HepG2 (cell line): ENCODE data around the gene RASGRF1. TPM values are rescaled to one million over a fixed set of nuclear protein-coding genes. Genes with fewer than 3 reads are reported as not detected.

Experiments
- ATAC-seq: fragments of 200-7000 bp; cut with Tn5 transposase; 3 replicates; pipeline ENCODE4 v1.9.1; 2020; ENCODE audit warnings: mild to moderate bottlenecking, moderate library complexity
- BruUV-seq: library from RNA; stranded (reverse); fragments of 400-500 nt; replicated peaks from 2 replicates; lab custom pipeline; 2021; lab: Mats Ljungman, UMichigan
- CTCF ChIA-PET: fragments of 300-600 bp; formaldehyde crosslinking; extraction: SDS; loops from one replicate; lab custom pipeline; 2021; ENCODE audit warnings: low total read pairs, inconsistent platforms, low intra/inter-chr PET ratio; lab: Yijun Ruan, JAX
- POLR2A ChIA-PET: fragments of 350-600 bp; sonication (Branson Sonifier 250); formaldehyde crosslinking; loops from one replicate; lab custom pipeline; 2020; ENCODE audit warnings: antibody characterized with exemption, inconsistent platforms; lab: Yijun Ruan, JAX
- DNase-seq: peaks from one replicate; pipeline ENCODE4 v3.0.0-alpha.2; 2015; ENCODE audit warnings: low spot score
- FAIRE-seq: peaks from 3 replicates; lab custom pipeline; 2011; peaks lifted over from hg19 to GRCh38; lab: Jason Lieb, UNC
- H2AFZ ChIP-seq: one replicate; pipeline ENCODE4 v1.6.1; 2011; ENCODE audit warnings: low read length, inconsistent platforms
- H3K27ac ChIP-seq: fragments of 300-600 bp; 3 replicates; pipeline ENCODE4 v1.8.0; 2011; ENCODE audit warnings: mixed run types, mild to moderate bottlenecking, mixed read lengths, low read length, inconsistent platforms; ENCODE audit not compliant: insufficient read depth; ENCODE audit errors: extremely low read length
- H3K27me3 ChIP-seq, 2 experiments: fragments of 200-600 bp in 1 of 2; 2 replicates in 1 of 2; 3 replicates in 1 of 2; pipeline versions ENCODE4 v1.6.0 to v1.8.0; 2011; ENCODE audit warnings: low read length in 2 of 2, mild to moderate bottlenecking in 2 of 2, moderate library complexity in 2 of 2, inconsistent platforms in 1 of 2; ENCODE audit not compliant: insufficient read depth in 2 of 2, control insufficient read depth in 1 of 2
- H3K36me3 ChIP-seq, 2 experiments: fragments of 200-600 bp in 1 of 2; replicated peaks in 1 of 2; 2 replicates in 1 of 2; 3 replicates in 1 of 2; pipeline versions ENCODE4 v1.5.1 to v1.8.0; 2011; ENCODE audit warnings: low read length in 2 of 2, inconsistent platforms in 1 of 2; ENCODE audit not compliant: insufficient read depth in 2 of 2, control insufficient read depth in 1 of 2
- H3K4me1 ChIP-seq: 2 replicates; pipeline ENCODE4 v1.5.1; 2012; ENCODE audit warnings: low read length, inconsistent platforms; ENCODE audit not compliant: insufficient read depth
- H3K4me2 ChIP-seq: 2 replicates; pipeline ENCODE4 v1.6.0; 2011; ENCODE audit warnings: low read depth, low read length, inconsistent platforms
- H3K4me3 ChIP-seq, 3 experiments: fragments of 200-600 bp in 1 of 3; sonication (generic), shearing (Covaris generic) in 1 of 3; replicated peaks in 1 of 3; 2 replicates each; pipeline ENCODE4 v1.5.1; 2011 to 2016; ENCODE audit warnings: low read length in 3 of 3, inconsistent platforms in 2 of 3, low read depth in 2 of 3, mild to moderate bottlenecking in 2 of 3, control low read depth in 1 of 3, mixed read lengths in 1 of 3; ENCODE audit not compliant: insufficient read depth in 1 of 3
- H3K79me2 ChIP-seq: one replicate; pipeline ENCODE4 v1.6.1; 2011; ENCODE audit warnings: low read length, inconsistent platforms; ENCODE audit not compliant: insufficient read depth
- H3K9ac ChIP-seq: 2 replicates; pipeline ENCODE4 v1.6.0; 2011; ENCODE audit warnings: mild to moderate bottlenecking, low read depth, low read length, inconsistent platforms; ENCODE audit not compliant: insufficient read depth
- H3K9me3 ChIP-seq: 2 replicates; pipeline ENCODE4 v1.5.1; 2012; ENCODE audit warnings: mild to moderate bottlenecking, low read length
- H4K20me1 ChIP-seq: 2 replicates; pipeline ENCODE4 v1.6.0; 2011; ENCODE audit warnings: inconsistent platforms, mild to moderate bottlenecking, low read length, moderate library complexity; ENCODE audit not compliant: insufficient read depth
- CEBPB ChIP-seq: IDR thresholded peaks from 2 replicates; pipeline ENCODE4 v1.6.1; 2011; ENCODE audit warnings: low read depth, low read length, improper control_type of control experiment, borderline replicate concordance
- IKZF1 ChIP-seq: fragments of 450-650 bp; IDR thresholded peaks from 2 replicates; pipeline ENCODE4 v1.7.1; 2016
- KDM4B ChIP-seq: sonication (generic); formaldehyde crosslinking; IDR thresholded peaks from 2 replicates; pipeline ENCODE4 v1.4.0; 2020; ENCODE audit warnings: missing genetic modification reagents
- SSRP1 ChIP-seq: IDR thresholded peaks from 2 replicates; pipeline ENCODE4 v1.6.1; 2016; ENCODE audit warnings: control low read depth
- ZNF138 ChIP-seq: sonication (generic); formaldehyde crosslinking; IDR thresholded peaks from 2 replicates; pipeline ENCODE4 v1.5.0; 2020; ENCODE audit warnings: mild to moderate bottlenecking, low read depth, missing genetic modification reagents
- ZNF337 ChIP-seq: sonication (generic); formaldehyde crosslinking; IDR thresholded peaks from 2 replicates; pipeline ENCODE4 v1.5.1; 2020; ENCODE audit warnings: missing genetic modification reagents, low read depth, mild to moderate bottlenecking, borderline replicate concordance
- ZNF33A ChIP-seq: sonication (generic); formaldehyde crosslinking; IDR thresholded peaks from 2 replicates; pipeline ENCODE4 v1.5.1; 2020; ENCODE audit warnings: missing genetic modification reagents, mild to moderate bottlenecking, moderate library complexity, borderline replicate concordance
- ZNF574 ChIP-seq: sonication (generic); formaldehyde crosslinking; IDR thresholded peaks from 2 replicates; pipeline ENCODE4 v1.4.0; 2020; ENCODE audit warnings: missing genetic modification reagents
- ZNF615 ChIP-seq: sonication (generic); formaldehyde crosslinking; IDR thresholded peaks from 2 replicates; pipeline ENCODE4 v1.5.0; 2020; ENCODE audit warnings: mild to moderate bottlenecking, missing genetic modification reagents, borderline replicate concordance
- WGBS: methylation state at CpG from one replicate; pipeline ENCODE4 v1.1.6; 2017; ENCODE audit warnings: low lambda C conversion rate; 5-methylcytosine and 5-hydroxymethylcytosine counted together
- in situ Hi-C: cut with HindIII; loops from 2 replicates; pipeline ENCODE4 v1.10.0; 2017; ENCODE audit warnings: low pct_unique_long_range_greater_than_20kb; ENCODE audit not compliant: extremely low pct_ligation_motif_present
- intact Hi-C: fragments of 100-400 bp; cut with micrococcal nuclease; formaldehyde crosslinking; loops from one replicate; pipeline ENCODE4 v1.10.0; 2022; ENCODE audit not compliant: unreplicated experiment
- polyA plus RNA-seq, 8 experiments: library from polyadenylated mRNA; depleted of rRNA in 3 of 8; stranded (reverse) in 7 of 8; unstranded in 1 of 8; fragments of >200 nt; fragmentation: Illumina TruSeq in 4 of 8; extraction: Trizol in 4 of 8; gene quantifications; 2 replicates each; pipeline versions ENCODE4 v1.2.1 to v1.2.3, GENCODE V29; 2011 to 2016; ENCODE audit warnings: low read depth in 4 of 8, missing spikeins in 1 of 8, mixed read lengths in 1 of 8; ENCODE audit not compliant: insufficient read depth in 1 of 8
- total RNA-seq, 5 experiments: library from RNA; depleted of rRNA; stranded (reverse); fragments of >200 nt; fragmentation: Illumina TruSeq; extraction: Trizol; gene quantifications; 2 replicates each; pipeline ENCODE4 v1.2.3, GENCODE V29; 2016; ENCODE audit warnings: low read depth in 1 of 5

Gene RASGRF1
- total and polyA plus RNA-seq, 2 of the 13 experiments (the other 11 are each of a cell fraction or from before 2014, with no cell fraction given): 0.55 to 3.0 TPM

DNA sequence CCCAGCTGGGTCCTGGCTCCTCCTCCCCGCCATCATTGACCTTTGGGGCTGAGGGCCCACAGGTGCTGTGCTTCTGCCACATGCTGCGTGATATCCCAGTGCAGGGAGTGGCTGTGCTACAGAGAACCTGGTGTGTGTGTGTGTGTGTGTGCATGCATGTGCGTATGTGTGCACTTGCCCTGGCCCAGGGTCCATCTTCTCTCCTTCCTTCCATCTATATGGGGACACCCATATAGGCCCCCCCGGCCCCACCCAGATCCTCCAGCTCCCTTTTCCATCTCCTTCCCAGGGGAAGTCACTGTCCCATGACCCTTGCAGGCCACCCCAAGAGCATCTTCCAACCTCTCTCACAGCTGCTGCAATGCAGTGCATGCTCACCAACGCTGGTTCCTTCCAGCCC lies 12.6 kb downstream of the RASGRF1 start:
- Histone ChIP-seq H3K79me2 (no peaks in the 10 kb centered on the region), H3K4me3 (no peak overlapping the region), H3K4me2 (no peak overlapping the region), H4K20me1 (no peaks in the 10 kb centered on the region), H2AFZ (no peak overlapping the region), H3K27ac (no peak overlapping the region), H3K9ac (no peak overlapping the region), H3K27me3 (peaks cover 0 to 1% of the 10 kb centered on the region in 2 experiments; a peak in 2 of 5 replicates), H3K4me1 (no peaks in the 10 kb centered on the region), H3K9me3 (no peaks in the 10 kb centered on the region), H3K36me3 (no peaks in the 10 kb centered on the region)
- FAIRE-seq (no peak), DNase-seq (no peak), ATAC-seq (no peak)
- WGBS: 32% methylated on average over 4 of the region's 5 CpGs
- CTCF ChIA-PET: no interaction called here
- TF ChIP-seq ZNF574 (CRISPR knock-in tag) (no peak), CEBPB (no peak), ZNF337 (no peak)
- no TSS peak for BruUV-seq
- POLR2A ChIA-PET: no interaction called here
- in situ Hi-C loops (no loop called here), intact Hi-C loops (no loop called here)

- BruUV-seq: no TSS peak
Observed at GRCh38 chr15:79076661-79077060, 13.9 kb downstream of the RASGRF1 start.

More at GRCh38 chr15:79076661-79077060, 13.9 kb downstream of the RASGRF1 start:
- Histone ChIP-seq H4K20me1 (no peaks in the 10 kb centered on the region), H3K9ac (no peak overlapping the region), H3K9me3 (no peaks in the 10 kb centered on the region), H3K4me1 (no peaks in the 10 kb centered on the region), H3K36me3 (no peaks in the 10 kb centered on the region), H3K27ac (no peak overlapping the region), H3K4me3 (no peak overlapping the region), H3K4me2 (no peak overlapping the region), H2AFZ (no peak overlapping the region), H3K79me2 (no peaks in the 10 kb centered on the region), H3K27me3 (peaks cover 1 to 4% of the 10 kb centered on the region in 2 experiments; a peak in 2 of 5 replicates)
- no peak for FAIRE-seq
- intact Hi-C loops (no loop called here), in situ Hi-C loops (no loop called here)
- WGBS: 5% methylated on average over 6 of the region's 6 CpGs
- DNase-seq: no peak
- CTCF ChIA-PET: no interaction called here
- TF ChIP-seq SSRP1 (CRISPR knock-in tag): no peak
- no peak for TF ChIP-seq IKZF1
- TF ChIP-seq KDM4B (CRISPR knock-in tag): no peak
- no peak for TF ChIP-seq ZNF33A (CRISPR knock-in tag)
- no peak for TF ChIP-seq ZNF615 (CRISPR knock-in tag)
- no peak for TF ChIP-seq ZNF138 (CRISPR knock-in tag)
- no peak for ATAC-seq
- POLR2A ChIA-PET: no interaction called here
